Activated naive CD8-positive, alpha-beta T cell treated with anti-CD3 and anti-CD28 coated beads, Interleukin-2, amount 10 ng/mL, durations not matched to agents 7 days and 5 days (primary cell): ENCODE measurements around the gene ISX. TPM values are rescaled to one million over a fixed set of nuclear protein-coding genes. Genes with fewer than 3 reads are reported as not detected.

Experiments used
- ATAC-seq: fragments of 150-1000 bp; cut with Tn5 transposase; one replicate; pipeline ENCODE4 v1.10.0; 2021; ENCODE audit warnings: low read depth, moderate library complexity
- POLR2A ChIA-PET: fragments of 350-600 bp; sonication (Branson Sonifier 250); formaldehyde crosslinking; loops from one replicate; lab custom pipeline; 2021; ENCODE audit warnings: antibody characterized with exemption; lab: Charles Lee
- DNase-seq: peaks from one replicate; pipeline ENCODE4 v3.0.0; 2021
- H3K27ac Mint-ChIP-seq: one replicate; pipeline ENCODE4 v1.8.0; 2022; ENCODE audit warnings: mild to moderate bottlenecking, mixed read lengths
- H3K27me3 Mint-ChIP-seq: one replicate; pipeline ENCODE4 v1.8.0; 2022; ENCODE audit warnings: mild to moderate bottlenecking, moderate library complexity, mixed read lengths
- H3K36me3 Mint-ChIP-seq: one replicate; pipeline ENCODE4 v1.8.0; 2021; ENCODE audit warnings: mild to moderate bottlenecking, mixed read lengths
- H3K4me1 Mint-ChIP-seq: one replicate; pipeline ENCODE4 v1.8.0; 2021; ENCODE audit warnings: mixed read lengths
- H3K4me3 Mint-ChIP-seq: one replicate; pipeline ENCODE4 v1.8.0; 2022; ENCODE audit warnings: mild to moderate bottlenecking, moderate library complexity, mixed read lengths
- H3K9me3 Mint-ChIP-seq: one replicate; pipeline ENCODE4 v1.8.0; 2021; ENCODE audit warnings: mixed read lengths
- total RNA-seq, 2 experiments: library from RNA; stranded (reverse); gene quantifications; one replicate each; pipeline ENCODE4 v1.2.3, GENCODE V29; 2021

The ISX gene
- total RNA-seq, 2 experiments from 2014 or later: not detected

- Mint-ChIP-seq H3K27me3 (peaks cover 15% of the 10 kb centered on the region), H3K27ac (no peak overlapping the region), H3K36me3 (no peaks in the 10 kb centered on the region), H3K4me1 (no peaks in the 10 kb centered on the region), H3K4me3 (no peak overlapping the region), H3K9me3 (no peaks in the 10 kb centered on the region)
- DNase-seq: no peak
- ATAC-seq: no peak
- POLR2A ChIA-PET: no interaction called here
These were observed 37.8 kb downstream of the ISX start for GRCh38 chr22:35103761-35104160.

DNA sequence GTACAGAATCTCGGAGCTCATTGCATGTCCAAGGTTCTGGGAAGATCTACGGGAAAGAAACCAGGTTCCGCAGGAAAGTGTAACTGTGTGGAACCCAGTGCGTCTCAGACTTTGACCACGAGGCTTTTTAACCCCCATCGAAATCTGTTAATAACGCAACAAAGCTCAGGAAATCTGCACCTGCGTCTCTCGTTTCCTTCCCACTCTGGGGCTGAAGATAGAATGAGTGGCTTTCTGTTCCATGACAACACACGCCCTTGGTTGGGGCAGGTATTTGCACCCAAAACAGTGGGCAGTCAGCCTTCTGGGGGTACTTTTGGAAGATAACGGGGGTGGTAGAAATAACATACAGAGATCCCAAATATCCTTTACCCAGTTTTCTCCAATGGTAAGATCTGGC is 38.5 kb downstream of the ISX start:
- H3K36me3 Mint-ChIP-seq: no peaks in the 10 kb centered on the region
- no peak overlapping the region for H3K27ac Mint-ChIP-seq
- no peaks in the 10 kb centered on the region for H3K4me1 Mint-ChIP-seq
- ATAC-seq (no peak), DNase-seq (no peak)
- H3K27me3 Mint-ChIP-seq: peaks cover 15% of the 10 kb centered on the region
- POLR2A ChIA-PET: no interaction called here
- peaks cover 1% of the 10 kb centered on the region for H3K9me3 Mint-ChIP-seq
- H3K4me3 Mint-ChIP-seq: no peak overlapping the region

GRCh38 chr22:35109616-35110015 is 43.7 kb downstream of the ISX start:
- no peak for DNase-seq
- H3K27ac Mint-ChIP-seq: no peak overlapping the region
- peaks cover 1% of the 10 kb centered on the region for H3K9me3 Mint-ChIP-seq
- ATAC-seq: no peak
- H3K27me3 Mint-ChIP-seq: peaks cover 15% of the 10 kb centered on the region
- H3K4me3 Mint-ChIP-seq: no peak overlapping the region
- H3K4me1 Mint-ChIP-seq: no peaks in the 10 kb centered on the region
- H3K36me3 Mint-ChIP-seq: no peaks in the 10 kb centered on the region
- POLR2A ChIA-PET: no interaction called here

- Mint-ChIP-seq H3K27me3 (peaks cover 14% of the 10 kb centered on the region), H3K27ac (no peak overlapping the region), H3K4me1 (no peaks in the 10 kb centered on the region), H3K4me3 (no peak overlapping the region), H3K9me3 (peaks cover 1% of the 10 kb centered on the region), H3K36me3 (no peaks in the 10 kb centered on the region)
- POLR2A ChIA-PET: no interaction called here
- ATAC-seq (no peak), DNase-seq (no peak)
These were observed 45.3 kb downstream of the ISX start for GRCh38 chr22:35111244-35111643.

- H3K9me3 Mint-ChIP-seq: peaks cover 1% of the 10 kb centered on the region
- no peaks in the 10 kb centered on the region for H3K36me3 Mint-ChIP-seq
- H3K27ac Mint-ChIP-seq: no peak overlapping the region
- ATAC-seq: no peak
- POLR2A ChIA-PET: no interaction called here
- no peak overlapping the region for H3K4me3 Mint-ChIP-seq
- no peaks in the 10 kb centered on the region for H3K4me1 Mint-ChIP-seq
- H3K27me3 Mint-ChIP-seq: peaks cover 2% of the 10 kb centered on the region
- no peak for DNase-seq
These were observed 47.4 kb downstream of the ISX start for GRCh38 chr22:35113341-35113740.

DNA sequence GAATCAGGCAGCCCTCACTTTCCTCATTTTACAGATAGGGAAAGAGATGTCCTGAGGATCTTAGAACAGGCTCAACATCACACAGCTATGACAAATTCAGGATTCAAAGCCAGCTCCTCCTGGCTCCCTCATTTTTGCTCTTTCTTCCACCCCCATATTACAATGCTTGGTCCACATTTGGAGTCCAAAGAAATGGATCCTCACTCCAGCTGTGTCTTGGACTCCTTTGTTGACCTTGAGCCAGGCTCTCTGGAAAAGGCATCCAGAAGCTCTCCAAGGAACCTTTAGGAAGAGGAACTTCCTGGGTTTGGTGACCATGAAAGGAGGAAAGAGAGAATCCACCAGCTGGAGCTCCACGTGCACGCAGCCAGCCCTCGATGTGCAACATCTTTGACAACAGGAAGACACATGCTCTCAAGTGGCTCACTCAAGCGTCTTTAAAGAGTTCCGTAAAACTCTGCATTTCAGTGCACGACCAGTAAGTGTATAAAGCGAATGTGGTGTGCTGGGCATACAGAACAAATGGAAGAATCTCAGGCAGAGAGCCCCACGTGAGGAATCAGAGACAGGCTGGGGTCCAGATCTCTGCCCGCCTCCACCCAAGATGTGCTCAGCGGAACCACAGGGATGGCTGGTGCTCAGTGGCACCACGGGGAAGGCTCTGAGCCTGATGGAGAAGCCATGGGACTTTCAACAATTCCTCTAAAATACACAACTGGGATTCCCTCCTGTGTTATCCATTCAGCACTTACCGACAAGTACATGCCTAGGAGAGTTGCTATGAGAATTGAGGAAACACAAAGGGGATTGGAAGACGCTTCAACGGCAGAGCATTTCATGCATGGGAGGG is 48.4 kb downstream of the ISX start:
- POLR2A ChIA-PET: no interaction called here
- H3K4me1 Mint-ChIP-seq: no peaks in the 10 kb centered on the region
- H3K9me3 Mint-ChIP-seq: no peaks in the 10 kb centered on the region
- DNase-seq (no peak), ATAC-seq (no peak)
- H3K27me3 Mint-ChIP-seq: no peaks in the 10 kb centered on the region
- no peak overlapping the region for H3K4me3 Mint-ChIP-seq
- no peak overlapping the region for H3K27ac Mint-ChIP-seq
- H3K36me3 Mint-ChIP-seq: no peaks in the 10 kb centered on the region

- no peaks in the 10 kb centered on the region for H3K36me3 Mint-ChIP-seq
- ATAC-seq (no peak), DNase-seq (no peak)
- H3K9me3 Mint-ChIP-seq: no peaks in the 10 kb centered on the region
- no peaks in the 10 kb centered on the region for H3K4me1 Mint-ChIP-seq
- H3K27me3 Mint-ChIP-seq: no peaks in the 10 kb centered on the region
- H3K4me3 Mint-ChIP-seq: no peak overlapping the region
- POLR2A ChIA-PET: no interaction called here
- H3K27ac Mint-ChIP-seq: no peak overlapping the region
These were observed 49.6 kb downstream of the ISX start for GRCh38 chr22:35115515-35115914.

- ATAC-seq (no peak), DNase-seq (no peak)
- H3K27me3 Mint-ChIP-seq: no peaks in the 10 kb centered on the region
- no peak overlapping the region for H3K27ac Mint-ChIP-seq
- no peaks in the 10 kb centered on the region for H3K36me3 Mint-ChIP-seq
- no peaks in the 10 kb centered on the region for H3K9me3 Mint-ChIP-seq
- POLR2A ChIA-PET: no interaction called here
- no peaks in the 10 kb centered on the region for H3K4me1 Mint-ChIP-seq
- H3K4me3 Mint-ChIP-seq: no peak overlapping the region
These were observed 50.3 kb downstream of the ISX start for GRCh38 chr22:35116269-35116668.

- DNase-seq: no peak
- no peak overlapping the region for H3K4me3 Mint-ChIP-seq
- ATAC-seq: no peak
- H3K4me1 Mint-ChIP-seq: no peaks in the 10 kb centered on the region
- H3K27ac Mint-ChIP-seq: no peak overlapping the region
- POLR2A ChIA-PET: no interaction called here
- H3K36me3 Mint-ChIP-seq: no peaks in the 10 kb centered on the region
- no peaks in the 10 kb centered on the region for H3K9me3 Mint-ChIP-seq
- no peaks in the 10 kb centered on the region for H3K27me3 Mint-ChIP-seq
These were observed 50.9 kb downstream of the ISX start for GRCh38 chr22:35116817-35117216.

DNA sequence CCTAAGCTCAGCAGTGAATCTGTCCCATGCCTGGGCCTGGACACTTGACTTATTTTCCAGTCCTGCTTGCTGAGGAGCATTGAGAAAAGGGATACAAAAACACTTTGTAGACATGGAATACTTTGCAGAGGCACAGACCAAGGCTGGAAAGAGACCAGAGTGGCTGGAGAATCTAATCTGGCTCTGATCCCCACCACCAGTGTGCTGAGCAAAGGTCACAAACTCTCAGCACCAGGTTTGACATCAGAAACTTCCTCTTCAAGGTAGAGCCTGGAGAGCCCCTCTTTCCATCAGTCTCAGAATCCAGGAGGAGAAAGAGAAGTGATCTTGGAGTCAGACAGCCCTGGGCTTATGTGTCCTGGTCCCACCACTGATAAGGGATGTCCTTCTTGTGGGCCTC is 53.5 kb downstream of the ISX start:
- H3K4me3 Mint-ChIP-seq: no peak overlapping the region
- no peaks in the 10 kb centered on the region for H3K9me3 Mint-ChIP-seq
- no peak overlapping the region for H3K27ac Mint-ChIP-seq
- H3K4me1 Mint-ChIP-seq: no peaks in the 10 kb centered on the region
- ATAC-seq (no peak), DNase-seq (no peak)
- H3K36me3 Mint-ChIP-seq: no peaks in the 10 kb centered on the region
- H3K27me3 Mint-ChIP-seq: no peaks in the 10 kb centered on the region
- POLR2A ChIA-PET: no interaction called here

DNA sequence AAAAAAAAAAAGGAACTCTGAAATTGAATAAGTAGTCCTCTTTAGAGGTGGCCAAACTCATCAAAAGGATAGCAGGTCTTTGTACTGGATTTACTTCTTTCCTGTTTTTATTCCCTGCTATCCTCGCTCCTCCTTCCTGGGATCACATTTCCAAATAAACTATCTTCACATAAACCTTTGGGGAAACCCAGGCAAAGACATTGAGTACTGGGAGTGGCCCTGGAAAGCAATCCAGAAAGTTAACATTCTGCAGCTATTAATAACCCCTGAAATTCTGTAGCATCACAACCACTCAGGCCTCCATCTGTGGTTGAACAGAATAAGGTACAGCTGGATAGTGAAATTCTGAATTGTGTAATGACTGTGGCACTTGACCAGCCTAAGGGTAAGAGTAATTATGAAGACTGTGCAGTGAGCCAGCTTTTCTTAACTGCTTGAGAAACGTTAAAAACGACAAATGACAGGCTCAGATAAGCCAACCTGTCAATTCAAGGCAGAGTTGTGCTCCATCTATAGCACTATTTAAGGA is 58.8 kb downstream of the ISX start:
- Mint-ChIP-seq H3K27me3 (peaks cover 8% of the 10 kb centered on the region), H3K36me3 (no peaks in the 10 kb centered on the region), H3K4me3 (no peak overlapping the region), H3K9me3 (no peaks in the 10 kb centered on the region), H3K4me1 (peaks cover 2% of the 10 kb centered on the region), H3K27ac (no peak overlapping the region)
- no peak for DNase-seq
- POLR2A ChIA-PET: no interaction called here
- ATAC-seq: no peak

GRCh38 chr22:35126993-35127392 is 61.0 kb downstream of the ISX start:
- POLR2A ChIA-PET: no interaction called here
- Mint-ChIP-seq H3K4me3 (no peak overlapping the region), H3K36me3 (no peaks in the 10 kb centered on the region), H3K9me3 (no peaks in the 10 kb centered on the region), H3K27ac (no peak overlapping the region), H3K27me3 (peaks cover 13% of the 10 kb centered on the region), H3K4me1 (peaks cover 10% of the 10 kb centered on the region)
- no peak for ATAC-seq
- DNase-seq: no peak

GRCh38 chr22:35128637-35129036 is 62.7 kb downstream of the ISX start:
- Mint-ChIP-seq H3K36me3 (no peaks in the 10 kb centered on the region), H3K9me3 (no peaks in the 10 kb centered on the region), H3K27ac (no peak overlapping the region), H3K4me1 (peaks cover 10% of the 10 kb centered on the region), H3K27me3 (peaks cover 21% of the 10 kb centered on the region), H3K4me3 (no peak overlapping the region)
- no peak for DNase-seq
- POLR2A ChIA-PET: no interaction called here
- ATAC-seq: no peak

DNA sequence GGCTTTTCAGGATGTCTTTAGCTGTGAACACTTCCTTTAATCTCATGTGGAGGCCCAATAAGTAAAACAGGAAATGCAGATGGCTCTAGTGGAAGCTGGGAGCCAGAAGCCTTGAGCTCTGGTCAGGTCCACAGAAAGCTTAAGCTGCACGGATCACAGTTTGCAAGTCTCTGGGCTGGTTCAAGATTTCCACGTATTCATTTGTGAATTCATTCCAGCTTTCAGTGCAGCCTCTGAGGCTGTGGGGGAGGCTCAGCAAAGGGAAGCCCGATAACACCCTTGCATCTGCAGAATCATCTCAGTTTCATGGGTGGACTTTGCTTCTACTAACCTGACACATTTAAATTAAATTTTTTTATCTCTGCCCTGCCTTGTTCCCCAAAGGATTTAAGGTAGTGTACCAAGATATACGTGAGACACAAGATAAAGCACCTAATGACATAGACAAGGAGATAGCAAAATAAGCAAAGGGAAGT is 65.6 kb downstream of the ISX start:
- H3K4me3 Mint-ChIP-seq: no peak overlapping the region
- peaks cover 13% of the 10 kb centered on the region for H3K27me3 Mint-ChIP-seq
- POLR2A ChIA-PET: interaction anchor here (0.7 kb wide), 2 partner anchors 14 to 218 kb away, joined by 6 to 8 read pairs; no protein-coding TSS in a partner anchor
- peaks cover 15% of the 10 kb centered on the region for H3K4me1 Mint-ChIP-seq
- DNase-seq (no peak), ATAC-seq (no peak)
- no peaks in the 10 kb centered on the region for H3K36me3 Mint-ChIP-seq
- H3K27ac Mint-ChIP-seq: no peak overlapping the region
- H3K9me3 Mint-ChIP-seq: no peaks in the 10 kb centered on the region
